GM04503 (cell line): ENCODE data around the gene CENPA.
"Not testable (repeated sequence)": the region's sequence is repeated elsewhere in the genome, so short reads cannot be mapped to it uniquely, and the experiment has no call there.

Source experiments
- DNase-seq: peaks from one replicate; pipeline ENCODE4 v3.0.0-alpha.2; 2012; ENCODE audit warnings: low read depth

Gene CENPA

DNA sequence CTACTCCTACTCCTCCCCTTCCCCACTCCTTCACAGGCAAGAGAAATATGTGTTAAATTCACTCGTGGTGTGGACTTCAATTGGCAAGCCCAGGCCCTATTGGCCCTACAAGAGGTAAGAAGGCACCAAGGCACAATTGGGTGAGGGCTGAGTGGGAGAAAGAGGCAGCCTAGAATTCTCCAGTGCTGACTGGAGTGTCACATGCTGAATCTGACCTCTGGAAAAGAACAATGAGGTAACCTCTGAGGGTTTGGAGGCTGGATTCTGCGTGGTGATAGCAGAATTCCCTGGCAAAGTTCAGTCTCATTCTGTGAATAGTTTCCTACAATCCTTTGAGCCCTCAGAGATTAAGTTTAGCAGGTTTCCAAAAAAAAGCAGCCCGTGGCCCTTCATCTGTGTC lies 6.9 kb downstream of the CENPA start:
- DNase-seq = no peak

DNA sequence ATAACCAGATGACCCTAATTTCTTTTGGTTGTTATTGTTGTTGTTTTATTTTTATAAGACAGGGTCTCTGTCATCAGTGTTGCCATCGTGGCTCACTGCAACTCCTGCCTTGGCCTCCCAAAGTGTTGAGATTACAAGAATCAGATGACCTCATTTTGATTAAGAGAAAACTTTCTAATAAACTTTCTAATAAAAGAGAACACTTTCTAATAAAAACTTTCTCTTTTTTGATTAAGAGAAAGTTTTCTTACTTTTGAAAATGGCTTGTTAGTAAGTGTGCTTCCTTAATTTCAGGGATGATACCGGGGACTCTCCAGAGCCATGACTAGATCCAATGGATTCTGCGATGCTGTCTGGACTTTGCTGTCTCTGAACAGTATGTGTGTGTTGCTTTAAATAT lies 7.7 kb downstream of the CENPA start:
- DNase-seq = no peak

DNA sequence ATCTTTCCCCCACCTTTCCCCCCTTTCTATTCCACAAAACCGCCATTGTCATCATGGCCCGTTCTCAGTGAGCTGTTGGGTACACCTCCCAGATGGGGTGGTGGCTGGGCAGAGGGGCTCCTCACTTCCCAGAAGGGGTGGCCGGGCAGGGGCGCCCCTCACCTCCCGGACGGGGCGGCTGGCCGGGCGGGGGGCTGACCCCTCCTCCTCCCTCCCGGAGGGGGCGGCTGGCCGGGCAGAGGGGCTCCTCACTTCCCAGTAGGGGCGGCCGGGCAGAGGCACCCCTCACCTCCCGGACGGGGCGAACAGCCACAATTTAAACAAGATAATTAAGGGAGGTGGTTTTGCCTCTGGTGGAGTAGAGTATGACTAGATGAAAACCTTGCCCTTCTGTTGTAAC lies 9.3 kb downstream of the CENPA start:
- DNase-seq = not testable (repeated sequence)

GRCh38 chr2:26801328-26801727 lies 15.5 kb downstream of the CENPA start:
- DNase-seq = no peak

GRCh38 chr2:26801796-26802195 lies 15.9 kb downstream of the CENPA start:
- DNase-seq = no peak

- peak; percentile 69 for DNase-seq
Observed at GRCh38 chr2:26805241-26805676, 19.4 kb downstream of the CENPA start.

DNA sequence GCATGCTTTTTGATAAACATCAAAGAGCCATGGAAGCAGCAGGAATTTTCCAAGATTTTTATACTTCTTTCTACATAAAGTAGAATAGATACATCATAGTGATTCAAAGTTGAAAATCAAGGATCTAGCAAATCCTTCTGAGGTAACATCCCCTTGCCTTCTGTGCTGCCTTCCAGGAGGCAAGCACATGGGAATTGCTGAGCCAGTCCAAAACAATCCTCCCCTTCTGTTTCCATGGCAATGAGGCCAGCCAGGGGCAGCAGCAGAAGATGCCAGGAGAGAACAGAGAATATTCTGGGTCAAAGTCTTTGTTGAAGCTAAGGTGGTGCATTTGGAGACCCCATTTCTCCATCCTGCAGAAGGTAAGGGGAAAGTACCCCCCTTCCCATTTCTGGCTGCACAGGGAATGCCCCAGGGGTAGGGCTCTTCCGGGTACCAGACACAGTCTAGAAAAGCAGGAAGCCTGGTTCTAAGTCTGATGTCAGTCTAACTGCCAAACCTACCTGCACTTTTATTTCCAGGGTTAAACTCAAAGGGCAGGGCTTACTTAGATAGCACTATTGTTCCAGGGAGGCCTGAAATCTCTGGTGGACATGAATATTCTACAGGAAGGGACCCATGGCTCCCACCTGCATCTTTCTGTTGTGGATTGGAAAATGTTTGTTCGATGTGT lies 22.1 kb downstream of the CENPA start:
- DNase-seq = no peak

- no peak for DNase-seq
Observed at GRCh38 chr2:26809211-26809610, 23.4 kb downstream of the CENPA start.

DNA sequence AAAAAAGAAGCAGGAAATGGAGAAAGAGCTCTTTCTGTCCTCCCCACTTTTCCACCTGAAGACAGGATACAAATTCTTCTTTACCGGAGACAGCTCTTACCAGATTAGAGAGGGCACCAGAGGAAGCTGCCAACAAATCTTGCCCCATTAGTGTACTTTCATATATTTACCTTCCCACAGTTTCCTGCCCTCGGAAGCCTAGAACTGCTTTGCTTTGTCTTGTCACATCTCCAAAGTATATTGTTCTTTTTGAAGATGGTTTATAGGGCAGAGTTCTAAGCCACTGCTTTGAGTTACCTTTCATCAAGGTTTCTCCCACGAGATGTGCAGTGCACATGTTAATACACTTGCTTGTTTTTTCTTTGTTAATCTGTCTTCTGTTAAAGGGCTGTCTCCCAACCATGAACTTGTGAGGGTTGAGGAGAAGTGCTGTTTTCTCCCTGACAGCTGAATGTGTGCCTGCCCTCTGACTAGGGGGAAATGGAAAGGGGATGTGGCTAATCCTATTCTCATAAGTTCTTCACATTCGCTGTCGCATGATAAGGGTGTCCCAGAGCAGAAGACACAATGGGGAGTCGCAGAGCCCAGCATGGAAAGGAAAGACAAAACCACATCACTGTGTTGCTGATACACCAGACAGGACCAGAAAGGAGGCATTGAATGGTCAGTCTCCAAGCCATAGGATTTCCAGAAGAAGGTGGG lies 24.2 kb downstream of the CENPA start:
- DNase-seq = no peak

DNA sequence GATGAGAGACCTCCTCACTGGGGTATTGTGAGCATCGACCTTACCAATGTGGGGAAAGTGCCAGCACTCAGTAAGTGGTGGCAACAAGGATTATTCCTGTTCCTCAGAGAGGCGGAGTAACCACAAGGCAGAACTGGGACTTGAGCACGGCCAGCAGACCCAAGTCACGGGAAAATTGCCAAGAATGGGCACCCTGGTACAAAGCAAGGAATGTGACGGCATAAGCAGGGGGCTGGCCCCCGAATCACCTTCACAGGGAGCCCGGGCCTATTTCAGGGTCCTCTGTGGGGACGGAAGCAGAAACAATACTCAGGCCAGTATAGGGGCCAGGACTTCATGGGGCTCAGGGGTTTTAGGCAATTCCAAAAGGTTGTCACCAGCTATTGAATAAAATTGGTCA lies 25.4 kb downstream of the CENPA start:
- DNase-seq = no peak

DNA sequence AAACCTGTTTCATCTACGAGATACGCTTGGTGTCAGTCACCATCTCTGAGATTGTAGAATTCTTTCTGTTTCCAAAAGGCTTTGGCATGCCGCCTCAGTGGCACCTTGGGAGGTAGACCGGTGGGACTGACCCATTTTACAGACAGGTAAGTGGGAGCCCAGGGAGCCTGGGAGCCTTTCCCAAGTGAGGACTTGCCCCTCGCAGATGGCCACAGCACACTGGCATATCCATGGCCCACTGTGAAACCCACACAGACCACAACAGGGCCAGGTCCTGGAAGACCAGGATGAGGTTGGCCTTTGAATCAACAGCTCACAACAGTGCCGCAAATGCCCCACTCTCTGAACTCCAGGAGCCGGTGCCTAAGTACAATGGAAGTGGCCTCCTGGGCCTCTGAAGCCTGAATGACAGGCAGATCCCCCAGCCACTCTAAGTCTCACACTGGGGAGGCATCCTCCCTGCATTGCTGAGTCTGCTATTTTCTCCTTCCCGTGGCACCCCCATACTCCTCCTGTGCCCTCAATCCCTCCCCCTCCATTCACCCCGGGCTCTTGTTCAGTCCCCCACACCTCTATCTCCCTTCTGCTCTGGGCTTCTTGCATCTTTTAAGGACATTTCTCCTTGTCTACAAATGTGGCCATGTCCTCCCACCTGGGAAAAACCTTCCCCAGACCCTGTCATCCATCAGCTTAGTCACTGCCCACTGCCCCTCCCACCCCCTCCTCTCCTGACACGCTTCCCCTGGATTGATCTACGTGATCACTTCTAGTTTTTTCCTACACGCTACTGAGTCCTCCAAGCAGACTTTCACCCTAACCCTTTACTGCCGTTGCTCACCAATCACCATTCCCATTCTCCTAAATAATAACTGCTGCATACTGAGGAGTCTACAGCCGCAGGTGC lies 26.2 kb downstream of the CENPA start:
- DNase-seq = no peak

DNA sequence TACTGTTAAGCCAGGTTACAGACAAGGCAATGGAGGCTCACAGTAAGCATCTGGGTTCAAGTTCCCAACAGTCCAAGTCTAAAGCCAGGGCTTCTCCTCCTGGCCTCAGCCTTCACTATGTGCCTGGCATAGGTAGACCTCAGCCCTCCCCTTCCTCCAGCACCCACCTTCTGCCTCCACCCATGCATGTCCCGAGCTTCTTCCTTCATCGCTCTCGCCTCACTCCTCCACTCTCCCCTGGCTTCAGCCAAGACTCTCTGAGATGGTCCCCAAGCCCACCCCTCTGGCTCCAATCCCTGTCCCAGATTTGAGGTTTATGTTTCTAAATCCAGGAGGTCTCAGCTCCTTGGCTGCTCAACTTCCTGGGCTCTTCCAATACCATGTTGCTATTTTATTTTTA lies 26.9 kb downstream of the CENPA start:
- no peak for DNase-seq

- DNase-seq = not testable (repeated sequence)
Observed at GRCh38 chr2:26814072-26814765, 28.4 kb downstream of the CENPA start.

DNA sequence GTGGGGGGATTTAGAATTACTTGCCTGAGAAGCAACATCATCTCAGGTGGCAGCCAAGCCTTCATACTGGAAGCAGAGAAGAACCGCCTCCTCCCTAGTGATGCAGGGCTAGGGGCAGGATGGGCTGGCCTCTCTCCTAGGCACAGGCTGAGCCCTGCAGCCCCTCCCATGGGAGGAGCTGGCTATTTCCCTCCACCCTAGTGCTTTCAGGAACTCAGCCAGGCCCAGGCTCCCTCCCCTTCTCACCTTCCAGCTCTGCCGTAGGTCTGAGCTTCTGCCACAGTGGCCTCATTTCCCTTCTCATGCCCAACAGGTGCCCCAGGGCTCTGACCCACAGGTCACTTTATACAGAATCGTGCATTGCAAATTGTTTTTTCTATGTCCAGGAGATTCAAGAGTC lies 31.0 kb downstream of the CENPA start:
- DNase-seq = no peak

DNA sequence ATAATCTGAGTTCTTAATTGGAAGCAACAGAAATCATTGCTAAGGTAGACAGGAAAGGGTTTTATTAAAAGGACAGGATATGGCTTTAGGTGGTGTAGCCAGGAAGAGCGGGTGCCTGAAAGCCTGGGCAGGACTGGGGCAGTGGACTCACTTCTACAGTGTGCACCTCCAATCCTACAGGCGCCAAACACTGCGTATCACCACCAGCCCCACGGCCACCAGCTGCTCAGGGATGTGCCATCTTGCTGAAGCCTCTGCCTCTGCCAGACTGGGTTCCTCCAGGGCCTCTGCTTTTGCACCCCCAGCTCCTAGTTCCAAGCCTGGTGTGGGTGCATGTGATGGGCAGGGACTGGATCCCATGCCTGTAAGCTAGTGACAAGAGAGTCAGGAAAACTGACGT lies 32.4 kb downstream of the CENPA start:
- DNase-seq = no peak

DNA sequence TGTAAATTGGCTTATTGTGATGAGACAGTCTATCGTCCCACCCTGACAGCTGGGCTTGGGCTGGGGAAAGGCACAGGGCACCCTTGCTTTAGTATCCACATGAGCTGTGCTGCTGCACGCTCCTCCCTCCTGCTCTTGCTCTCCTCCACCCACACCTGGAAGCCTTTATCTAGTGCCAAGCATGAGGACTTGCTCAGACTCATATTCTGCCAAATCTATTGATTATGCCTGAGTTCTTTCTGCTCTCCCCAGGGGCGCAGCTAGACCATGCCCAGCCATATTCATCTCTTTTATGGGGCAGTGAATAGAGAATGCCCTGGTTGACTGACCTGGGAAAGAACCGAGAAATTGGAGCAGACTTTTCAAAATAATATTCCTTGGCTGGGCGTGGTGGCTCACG lies 33.1 kb downstream of the CENPA start:
- DNase-seq = no peak

DNA sequence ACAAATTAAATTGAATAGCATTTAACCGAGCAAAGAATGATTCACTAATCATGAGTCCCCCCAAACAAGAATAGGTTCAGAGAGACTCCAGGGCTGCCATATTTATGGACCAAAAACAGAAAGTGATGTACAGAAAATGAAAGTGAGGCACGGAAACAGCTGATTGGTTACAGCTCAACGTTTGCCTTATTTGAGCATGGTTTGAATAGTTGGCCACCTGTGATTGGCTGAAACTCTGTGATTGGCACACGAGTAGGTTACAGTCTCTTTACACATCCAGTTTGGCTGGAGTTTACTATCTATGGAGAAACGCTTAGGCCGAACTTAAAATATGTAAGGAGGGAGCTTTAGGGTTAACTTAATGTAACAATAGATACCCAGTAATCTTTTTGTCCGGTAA lies 35.1 kb downstream of the CENPA start:
- no peak for DNase-seq

GRCh38 chr2:26822877-26823276 lies 37.0 kb downstream of the CENPA start:
- no peak for DNase-seq

GRCh38 chr2:26838121-26838906 lies 52.5 kb downstream of the CENPA start:
- no peak for DNase-seq

DNA sequence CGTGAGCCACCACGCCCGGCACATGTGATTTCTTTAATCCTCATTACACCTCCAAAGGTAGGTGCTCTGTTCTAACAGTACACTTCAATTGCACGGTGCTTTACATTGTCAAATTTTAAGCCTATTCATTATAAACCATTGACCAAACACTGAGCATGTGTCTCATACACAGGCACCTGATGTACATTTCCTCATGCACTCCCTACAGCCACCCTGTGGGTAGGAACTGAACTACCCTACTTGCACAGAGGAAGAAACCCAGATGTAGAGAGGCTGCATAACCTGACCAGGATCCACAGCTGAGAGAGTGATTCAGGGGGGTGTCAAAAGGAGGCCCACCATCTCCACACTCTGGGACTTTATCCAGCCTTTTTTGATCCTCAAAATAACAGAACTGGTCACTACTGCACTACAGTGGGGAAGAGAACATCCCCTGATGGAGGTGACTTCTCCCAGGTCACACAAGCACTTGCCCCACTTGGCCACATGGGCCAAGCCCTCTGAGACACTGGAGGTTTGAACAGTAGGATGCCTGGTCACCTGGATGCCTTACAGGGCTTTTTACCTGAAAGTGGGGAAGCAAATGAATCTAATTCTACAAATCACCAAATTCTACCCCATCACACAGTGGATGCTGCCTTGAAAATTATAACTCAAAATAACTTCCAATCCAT lies 55.2 kb downstream of the CENPA start:
- DNase-seq = no peak

GRCh38 chr2:26843041-26843440 lies 57.2 kb downstream of the CENPA start:
- no peak for DNase-seq
